BE2C (cell line): ENCODE results near the gene IDH3G.
"Not testable (repeated sequence)": the region's sequence is repeated elsewhere in the genome, so short reads cannot be mapped to it uniquely, and the experiment has no call there.

Experiments
- DNase-seq: peaks from one replicate; pipeline ENCODE4 v3.0.0-alpha.2; 2020
- H3K27me3 ChIP-seq: fragments of 250-450 bp; sonication (Bioruptor Pico); 2 replicates; pipeline ENCODE4 v1.5.1; 2020; ENCODE audit warnings: mild to moderate bottlenecking
- H3K36me3 ChIP-seq: fragments of 250-450 bp; sonication (Bioruptor Pico); 2 replicates; pipeline ENCODE4 v1.5.1; 2020; ENCODE audit warnings: mild to moderate bottlenecking
- H3K4me1 ChIP-seq: fragments of 250-450 bp; sonication (Bioruptor Pico); 2 replicates; pipeline ENCODE4 v1.5.1; 2020
- H3K4me3 ChIP-seq: 2 replicates; pipeline ENCODE4 v1.5.1; 2011; ENCODE audit warnings: low read depth, low read length
- H3K9me3 ChIP-seq: fragments of 250-450 bp; sonication (Bioruptor Pico); 2 replicates; pipeline ENCODE4 v1.5.1; 2020
- CTCF ChIP-seq: IDR thresholded peaks from 2 replicates; pipeline ENCODE4 v1.5.1; 2012; ENCODE audit warnings: mild to moderate bottlenecking, low read depth, low read length

Gene IDH3G

GRCh38 chrX:153825042-153825441, 30.9 kb upstream of the IDH3G start:
- Histone ChIP-seq H3K9me3 (no peaks in the 10 kb centered on the region), H3K4me3 (no peak overlapping the region), H3K36me3 (no peaks in the 10 kb centered on the region), H3K4me1 (peaks cover 5% of the 10 kb centered on the region; the same call in 1 of the 2 replicates), H3K27me3 (no peaks in the 10 kb centered on the region)
- TF ChIP-seq CTCF, result no peak
- no peak for DNase-seq

- H3K27me3 ChIP-seq, result no peaks in the 10 kb centered on the region
- no peak overlapping the region for H3K4me3 ChIP-seq
- no peaks in the 10 kb centered on the region for H3K36me3 ChIP-seq
- TF ChIP-seq CTCF, result no peak
- DNase-seq, result no peak
- H3K9me3 ChIP-seq, result no peaks in the 10 kb centered on the region
- H3K4me1 ChIP-seq, result peaks cover 5% of the 10 kb centered on the region
Measured at GRCh38 chrX:153824348-153824747, 30.2 kb upstream of the IDH3G start.

- DNase-seq, result no peak
- Histone ChIP-seq H3K9me3 (no peaks in the 10 kb centered on the region), H3K4me3 (no peak overlapping the region), H3K36me3 (no peaks in the 10 kb centered on the region), H3K4me1 (peaks cover 5% of the 10 kb centered on the region), H3K27me3 (no peaks in the 10 kb centered on the region)
- TF ChIP-seq CTCF, result no peak
Measured at GRCh38 chrX:153821066-153821465, 26.9 kb upstream of the IDH3G start.

- Histone ChIP-seq H3K27me3 (no peaks in the 10 kb centered on the region), H3K4me1 (peaks cover 5% of the 10 kb centered on the region), H3K9me3 (no peaks in the 10 kb centered on the region), H3K36me3 (no peaks in the 10 kb centered on the region), H3K4me3 (no peak overlapping the region)
- no peak for TF ChIP-seq CTCF
- no peak for DNase-seq
Measured at GRCh38 chrX:153820601-153821000, 26.4 kb upstream of the IDH3G start.

- no peaks in the 10 kb centered on the region for H3K27me3 ChIP-seq
- peak overlapping the region; percentile 50 for H3K4me3 ChIP-seq
- DNase-seq, result no peak
- no peak for TF ChIP-seq CTCF
- H3K36me3 ChIP-seq, result no peaks in the 10 kb centered on the region
- H3K4me1 ChIP-seq, result peaks cover 5% of the 10 kb centered on the region
- H3K9me3 ChIP-seq, result no peaks in the 10 kb centered on the region
Measured at GRCh38 chrX:153819384-153820040, 25.3 kb upstream of the IDH3G start.

GRCh38 chrX:153818571-153819383, 24.6 kb upstream of the IDH3G start:
- DNase-seq, result peak; percentile 79
- no peaks in the 10 kb centered on the region for H3K36me3 ChIP-seq
- no peak for TF ChIP-seq CTCF
- H3K27me3 ChIP-seq, result no peaks in the 10 kb centered on the region
- H3K4me3 ChIP-seq, result peak overlapping the region; percentile 50
- H3K4me1 ChIP-seq, result peaks cover 5% of the 10 kb centered on the region
- no peaks in the 10 kb centered on the region for H3K9me3 ChIP-seq

- H3K4me3 ChIP-seq, H3K4me1 ChIP-seq, DNase-seq, H3K36me3 ChIP-seq, H3K9me3 ChIP-seq, H3K27me3 ChIP-seq: not testable (repeated sequence)
Measured at GRCh38 chrX:153818064-153818463, 23.9 kb upstream of the IDH3G start.
